HCT116 (cell line): ENCODE data around the gene ARHGEF1. TPM values are rescaled to one million over a fixed set of nuclear protein-coding genes. Genes with fewer than 3 reads are reported as not detected.

Experiments
- ATAC-seq: fragments of 200-7000 bp; cut with Tn5 transposase; 2 replicates; pipeline ENCODE4 v1.9.1; 2020; ENCODE audit warnings: mild to moderate bottlenecking, moderate library complexity
- BruUV-seq: library from RNA; stranded (reverse); fragments of 400-500 nt; replicated peaks from 2 replicates; lab custom pipeline; 2021; lab: Mats Ljungman, UMichigan
- CTCF ChIA-PET: fragments of 300-600 bp; sonication (Branson Sonifier 250); formaldehyde crosslinking; loops from one replicate; lab custom pipeline; 2021; ENCODE audit warnings: antibody characterized with exemption; lab: Charles Lee
- POLR2A ChIA-PET: fragments of 300-600, 350-600 bp; sonication (Branson Sonifier 250); formaldehyde crosslinking; loops from one replicate; lab custom pipeline; 2021; ENCODE audit warnings: antibody characterized with exemption; lab: Charles Lee
- RAD21 ChIA-PET, 2 experiments: fragments of 300-600 bp; sonication (Branson Sonifier 250); formaldehyde crosslinking; loops; one replicate each; lab custom pipeline; 2023; ENCODE audit warnings: low total read pairs in 2 of 2; ENCODE audit not compliant: uncharacterized antibody in 2 of 2, unreplicated experiment in 2 of 2, low non-redundant PET in 1 of 2; lab: Charles Lee
- DNase-seq: peaks from one replicate; pipeline ENCODE4 v3.0.0-alpha.2; 2010; ENCODE audit warnings: low read depth, low spot score
- H2AFZ ChIP-seq: fragments of 200-600 bp; shearing (Covaris generic), sonication (generic); 2 replicates; pipeline ENCODE4 v1.6.1; 2017; ENCODE audit warnings: low read depth, mixed run types, mixed read lengths, antibody characterized with exemption, low read length; ENCODE audit not compliant: poor library complexity, severe bottlenecking
- H3K27ac ChIP-seq: 2 replicates; pipeline ENCODE4 v1.5.1; 2012; ENCODE audit warnings: low read depth, low read length
- H3K27me3 ChIP-seq: fragments of 200-600 bp; sonication (generic); 2 replicates; pipeline ENCODE4 v1.6.1; 2016; ENCODE audit warnings: mixed run types, low read length, mixed read lengths; ENCODE audit not compliant: insufficient read depth
- H3K36me3 ChIP-seq, 2 experiments: fragments of 200-500 bp in 1 of 2; fragments of 200-600 bp in 1 of 2; sonication (Bioruptor generic) in 1 of 2; sonication (generic) in 1 of 2; 2 replicates each; pipeline versions ENCODE4 v1.5.1 to v1.6.1; 2014 to 2016; ENCODE audit warnings: low read length in 2 of 2, inconsistent platforms in 1 of 2, mixed read lengths in 1 of 2, mixed run types in 1 of 2; ENCODE audit not compliant: insufficient read depth in 2 of 2, control insufficient read depth in 1 of 2
- H3K4me1 ChIP-seq, 2 experiments: fragments of 200-600 bp in 1 of 2; sonication (generic) in 1 of 2; 2 replicates each; pipeline versions ENCODE4 v1.5.1 to v1.6.1; 2012 to 2017; ENCODE audit warnings: low read length in 2 of 2, inconsistent platforms in 1 of 2, mild to moderate bottlenecking in 1 of 2, mixed read lengths in 1 of 2, mixed run types in 1 of 2, moderate library complexity in 1 of 2; ENCODE audit not compliant: insufficient read depth in 2 of 2, control insufficient read depth in 1 of 2
- H3K4me2 ChIP-seq: fragments of 200-600 bp; sonication (generic); 2 replicates; pipeline ENCODE4 v1.6.1; 2017; ENCODE audit warnings: mixed run types, low read length, mixed read lengths
- H3K4me3 ChIP-seq, 2 experiments: fragments of 200-600 bp in 1 of 2; sonication (generic) in 1 of 2; replicated peaks in 1 of 2; 2 replicates each; pipeline ENCODE4 v1.5.1; 2011 to 2016; ENCODE audit warnings: low read length in 2 of 2, control low read depth in 1 of 2, low read depth in 1 of 2, mild to moderate bottlenecking in 1 of 2, mixed read lengths in 1 of 2, mixed run types in 1 of 2
- H3K79me2 ChIP-seq: fragments of 200-600 bp; sonication (generic); 2 replicates; pipeline ENCODE4 v1.6.1; 2017; ENCODE audit warnings: mild to moderate bottlenecking, mixed run types, low read length, moderate library complexity, mixed read lengths; ENCODE audit not compliant: insufficient read depth
- H3K9ac ChIP-seq: fragments of 200-600 bp; sonication (generic); 2 replicates; pipeline ENCODE4 v1.6.1; 2016; ENCODE audit warnings: low read length, mixed read lengths
- H3K9me2 ChIP-seq: fragments of 200-600 bp; sonication (generic), shearing (Covaris generic); 2 replicates; pipeline ENCODE4 v1.6.1; 2017; ENCODE audit warnings: mixed run types, mild to moderate bottlenecking, moderate library complexity; ENCODE audit not compliant: insufficient read depth
- H3K9me3 ChIP-seq, 2 experiments: fragments of 200-500 bp in 1 of 2; fragments of 200-600 bp in 1 of 2; sonication (Bioruptor generic) in 1 of 2; sonication (generic) in 1 of 2; 2 replicates each; pipeline ENCODE4 v1.6.1; 2014 to 2017; ENCODE audit warnings: low read length in 2 of 2, mixed read lengths in 2 of 2, inconsistent platforms in 1 of 2, low read depth in 1 of 2, mild to moderate bottlenecking in 1 of 2, mixed run types in 1 of 2, moderate library complexity in 1 of 2; ENCODE audit not compliant: control insufficient read depth in 1 of 2, insufficient read depth in 1 of 2
- H4K20me1 ChIP-seq: fragments of 200-600 bp; sonication (generic), shearing (Covaris generic); 2 replicates; pipeline ENCODE4 v1.6.1; 2017; ENCODE audit warnings: mixed run types, mild to moderate bottlenecking, moderate library complexity; ENCODE audit not compliant: insufficient read depth
- ATF3 ChIP-seq: IDR thresholded peaks from 2 replicates; pipeline ENCODE4 v1.6.1; 2012
- CEBPB ChIP-seq: IDR thresholded peaks from 2 replicates; pipeline ENCODE4 v1.6.1; 2012; ENCODE audit warnings: low read depth
- CTCF ChIP-seq, 3 experiments: fragments of 200-600 bp in 1 of 3; sonication (generic) in 1 of 3; IDR thresholded peaks in 2 of 3; conservative IDR thresholded peaks in 1 of 3; 2 replicates each; pipeline ENCODE4 v1.5.1; 2012 to 2017; ENCODE audit warnings: low read depth in 2 of 3, low read length in 2 of 3, antibody characterized with exemption in 1 of 3, borderline replicate concordance in 1 of 3, control low read depth in 1 of 3, mild to moderate bottlenecking in 1 of 3, mixed read lengths in 1 of 3, mixed run types in 1 of 3, moderate library complexity in 1 of 3; ENCODE audit not compliant: insufficient read depth in 1 of 3
- EGR1 ChIP-seq: IDR thresholded peaks from 2 replicates; pipeline ENCODE4 v1.6.1; 2012; ENCODE audit warnings: low read depth
- ELF1 ChIP-seq: IDR thresholded peaks from 2 replicates; pipeline ENCODE4 v1.6.1; 2012; ENCODE audit warnings: low read depth, borderline replicate concordance
- EZH2 ChIP-seq: fragments of 200-600 bp; sonication (generic); IDR thresholded peaks from 2 replicates; pipeline ENCODE4 v1.6.1; 2017; ENCODE audit warnings: antibody characterized with exemption, mixed run types
- EZH2phosphoT487 ChIP-seq: fragments of 200-600 bp; IDR thresholded peaks from 2 replicates; pipeline ENCODE4 v1.6.1; 2018; ENCODE audit warnings: antibody characterized with exemption, borderline replicate concordance
- JUND ChIP-seq: IDR thresholded peaks from 2 replicates; pipeline ENCODE4 v1.6.1; 2012
- POLR2A ChIP-seq: IDR thresholded peaks from 2 replicates; pipeline ENCODE4 v1.7.0; 2011; ENCODE audit warnings: borderline replicate concordance; ENCODE audit not compliant: insufficient read depth, insufficient read length; ENCODE audit errors: extremely low read depth
- POLR2AphosphoS5 ChIP-seq: IDR thresholded peaks from 2 replicates; pipeline ENCODE4 v1.6.1; 2011; ENCODE audit warnings: mild to moderate bottlenecking, low read depth, low read length, moderate library complexity
- RAD21 ChIP-seq: IDR thresholded peaks from 2 replicates; pipeline ENCODE4 v1.6.1; 2012; ENCODE audit warnings: low read depth, mild to moderate bottlenecking
- SIN3A ChIP-seq: IDR thresholded peaks from 2 replicates; pipeline ENCODE4 v1.6.1; 2012; ENCODE audit warnings: low read depth
- SP1 ChIP-seq: IDR thresholded peaks from 2 replicates; pipeline ENCODE4 v1.6.1; 2012; ENCODE audit warnings: low read depth
- TCF7L2 ChIP-seq: IDR thresholded peaks from 2 replicates; pipeline ENCODE4 v1.7.0; 2011; ENCODE audit warnings: borderline replicate concordance, inconsistent platforms; ENCODE audit not compliant: insufficient read depth, insufficient read length; ENCODE audit errors: extremely low read depth
- ZFX ChIP-seq: fragments of 450-650 bp; IDR thresholded peaks from 2 replicates; pipeline ENCODE4 v1.6.1; 2017
- intact Hi-C: fragments of 100-400 bp; cut with micrococcal nuclease; formaldehyde crosslinking; loops from 2 replicates; pipeline ENCODE4 v1.10.0; 2022
- total RNA-seq: library from RNA; stranded (reverse); gene quantifications from one replicate; pipeline ENCODE4 v1.2.1, GENCODE V29; 2021; ENCODE audit not compliant: unreplicated experiment

Gene ARHGEF1
- total RNA-seq, 1 experiment from 2014 or later, result 110 TPM

- no peaks in the 10 kb centered on the region for H3K79me2 ChIP-seq
- H3K27ac ChIP-seq, result no peak overlapping the region
- intact Hi-C loops, result no loop called here
- ATAC-seq (no peak), DNase-seq (no peak)
- no peaks in the 10 kb centered on the region for H3K9me3 ChIP-seq
- H4K20me1 ChIP-seq, result no peaks in the 10 kb centered on the region
- POLR2A ChIA-PET, result no interaction called here
- RAD21 ChIA-PET, result no interaction called here
- no peak overlapping the region for H2AFZ ChIP-seq
- H3K4me2 ChIP-seq, result no peak overlapping the region
- no peak overlapping the region for H3K9ac ChIP-seq
- H3K36me3 ChIP-seq, result peaks cover 36 to 39% of the 10 kb centered on the region in 2 experiments; a peak in 3 of 4 replicates
- TF ChIP-seq SP1 (no peak), SIN3A (no peak), TCF7L2 (no peak), ZFX (no peak)
- H3K4me1 ChIP-seq, result no peaks in the 10 kb centered on the region
- H3K9me2 ChIP-seq, result no peaks in the 10 kb centered on the region
- no peak overlapping the region for H3K4me3 ChIP-seq
- no TSS peak for BruUV-seq
- CTCF ChIA-PET, result no interaction called here
- no peaks in the 10 kb centered on the region for H3K27me3 ChIP-seq
These were observed 14.8 kb downstream of the ARHGEF1 start for GRCh38 chr19:41897820-41898219.

GRCh38 chr19:41898235-41898634 is 15.3 kb downstream of the ARHGEF1 start:
- peaks cover 40 to 43% of the 10 kb centered on the region in 2 experiments; a peak in 3 of 4 replicates for H3K36me3 ChIP-seq
- POLR2A ChIA-PET, result no interaction called here
- H3K9ac ChIP-seq, result no peak overlapping the region
- H4K20me1 ChIP-seq, result no peaks in the 10 kb centered on the region
- no peak for DNase-seq
- H3K27ac ChIP-seq, result no peak overlapping the region
- no peak overlapping the region for H3K4me3 ChIP-seq
- no peaks in the 10 kb centered on the region for H3K9me3 ChIP-seq
- H3K4me1 ChIP-seq, result no peaks in the 10 kb centered on the region
- CTCF ChIA-PET, result no interaction called here
- ATAC-seq, result no peak
- intact Hi-C loops, result no loop called here
- H2AFZ ChIP-seq, result no peak overlapping the region
- RAD21 ChIA-PET, result no interaction called here
- TF ChIP-seq JUND, result no peak
- no peak for TF ChIP-seq POLR2AphosphoS5
- no peak for TF ChIP-seq ATF3
- TF ChIP-seq CTCF (IDR thresholded peaks at IDR 0.05 in 2 of 3, conservative IDR thresholded peaks at IDR 0.05 in 1 of 3; ENCODE audit: borderline replicate concordance in 1 of 3, insufficient read depth in 1 of 3, low read depth in 2 of 3, low read length in 2 of 3), result no peak
- no peak for TF ChIP-seq EGR1
- TF ChIP-seq RAD21, result no peak
- no peak for TF ChIP-seq ELF1
- TF ChIP-seq ZFX, result no peak
- no peak for TF ChIP-seq EZH2phosphoT487
- TF ChIP-seq EZH2, result no peak
- no peak for TF ChIP-seq CEBPB
- no peak for TF ChIP-seq POLR2A
- TF ChIP-seq TCF7L2, result no peak
- no peak overlapping the region for H3K4me2 ChIP-seq
- no peaks in the 10 kb centered on the region for H3K9me2 ChIP-seq
- no TSS peak for BruUV-seq
- H3K27me3 ChIP-seq, result no peaks in the 10 kb centered on the region
- H3K79me2 ChIP-seq, result no peaks in the 10 kb centered on the region
